GM21786 (cell line): Measurements from ENCODE around the gene RGS17.
A peak's percentile ranks its signal among the peaks of the same experiment; 100 is the strongest.
"Not testable (repeated sequence)": the region's sequence is repeated elsewhere in the genome, so short reads cannot be mapped to it uniquely, and the experiment has no call there.

Experiments
- ATAC-seq: cut with Tn5 transposase; IDR thresholded peaks from one replicate; pipeline ENCODE4 v1.9.1; 2021; ENCODE audit not compliant: unreplicated experiment

RGS17 gene

DNA sequence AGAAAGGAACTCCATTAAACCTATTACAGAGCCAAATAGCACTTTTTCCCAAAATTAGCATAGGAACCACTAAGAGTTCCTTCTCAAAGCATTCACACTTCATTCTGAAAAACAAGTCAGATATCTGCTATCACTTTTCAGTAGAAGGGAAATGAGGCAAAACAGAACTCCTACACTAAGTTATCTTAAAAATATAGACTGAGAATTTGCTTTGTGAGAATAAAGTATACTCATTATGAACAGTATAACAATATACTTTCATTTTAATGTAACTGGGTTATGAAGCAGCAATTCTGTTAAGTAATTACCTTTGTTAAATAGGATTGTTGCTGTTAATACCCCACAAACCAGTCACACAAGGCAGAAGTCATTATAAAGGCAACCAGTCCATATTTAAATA lies 137.2 kb downstream of the RGS17 start:
- no peak for ATAC-seq

DNA sequence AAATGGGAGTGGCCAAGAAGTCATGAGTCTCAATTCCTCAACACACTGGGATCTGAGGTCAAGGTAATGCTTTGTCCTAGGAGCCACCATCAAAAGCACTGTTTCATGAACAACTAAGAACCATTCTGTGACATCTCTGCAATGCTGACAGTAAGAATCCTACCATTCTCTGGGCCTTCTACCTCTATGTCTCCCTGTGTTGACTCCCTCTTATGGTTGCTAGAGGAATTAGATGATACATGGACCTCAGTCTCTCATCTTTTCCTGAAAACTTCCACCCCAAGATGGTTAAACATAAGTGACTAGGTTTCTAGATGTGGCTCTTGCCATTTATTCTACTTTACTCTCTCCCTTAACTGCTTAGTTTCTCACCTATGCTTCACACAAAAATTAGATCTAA lies 137.7 kb downstream of the RGS17 start:
- ATAC-seq: no peak

DNA sequence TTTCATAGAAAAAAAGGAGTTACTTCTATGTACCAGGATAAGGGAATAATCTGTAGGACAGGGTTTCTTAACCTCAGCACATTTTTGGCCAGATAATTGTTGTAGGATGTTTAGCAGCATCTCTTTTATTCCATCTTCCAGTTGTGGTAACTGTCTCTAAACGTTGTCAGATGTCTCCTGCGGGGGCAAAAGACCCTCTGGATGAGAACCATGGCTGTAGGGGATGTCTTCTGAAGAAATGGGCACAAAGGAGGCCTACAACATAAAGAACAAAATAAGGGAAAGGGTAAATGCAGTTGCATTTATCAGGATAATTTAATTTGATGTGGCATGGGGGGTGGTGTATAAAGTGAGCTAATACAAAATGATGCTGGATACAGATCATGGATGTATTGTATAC lies 144.1 kb downstream of the RGS17 start:
- ATAC-seq: no peak

DNA sequence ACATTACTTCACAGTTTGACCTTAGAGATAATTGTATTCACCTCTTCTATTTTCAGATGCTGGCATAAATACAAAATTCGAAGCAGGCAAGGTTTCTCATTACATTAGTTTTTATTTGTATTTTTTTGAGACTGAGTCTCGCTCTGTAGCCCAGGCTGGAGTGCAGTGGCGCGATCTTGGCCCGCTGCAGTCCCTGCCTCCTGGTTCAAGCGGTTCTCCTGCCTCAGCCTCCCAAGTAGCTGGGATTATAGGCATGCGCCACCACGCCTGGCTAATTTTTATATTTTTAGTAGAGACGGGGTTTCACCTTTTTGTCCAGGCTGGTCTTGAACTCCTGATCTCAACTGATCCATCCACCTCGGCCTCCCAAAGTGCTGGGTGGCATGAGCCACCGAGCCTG lies 145.8 kb downstream of the RGS17 start:
- not testable (repeated sequence) for ATAC-seq

DNA sequence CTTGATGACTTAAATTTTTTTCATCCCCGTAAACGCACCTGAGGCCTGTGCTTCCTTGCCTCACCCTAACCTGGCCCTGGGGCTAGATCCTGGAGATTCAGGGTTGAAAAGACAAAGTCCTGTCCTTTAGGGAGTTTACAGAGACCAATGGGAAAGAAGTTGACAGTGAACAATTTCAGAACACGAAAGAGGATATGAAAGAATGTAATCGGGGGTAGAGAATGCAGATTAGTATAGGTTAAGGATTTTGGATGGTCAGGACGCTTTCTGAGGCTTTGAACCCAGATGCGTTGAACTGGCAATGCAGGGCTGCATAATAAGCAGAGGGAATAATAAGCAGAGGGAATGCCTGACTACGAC lies 146.6 kb downstream of the RGS17 start:
- peak; percentile 28 for ATAC-seq

DNA sequence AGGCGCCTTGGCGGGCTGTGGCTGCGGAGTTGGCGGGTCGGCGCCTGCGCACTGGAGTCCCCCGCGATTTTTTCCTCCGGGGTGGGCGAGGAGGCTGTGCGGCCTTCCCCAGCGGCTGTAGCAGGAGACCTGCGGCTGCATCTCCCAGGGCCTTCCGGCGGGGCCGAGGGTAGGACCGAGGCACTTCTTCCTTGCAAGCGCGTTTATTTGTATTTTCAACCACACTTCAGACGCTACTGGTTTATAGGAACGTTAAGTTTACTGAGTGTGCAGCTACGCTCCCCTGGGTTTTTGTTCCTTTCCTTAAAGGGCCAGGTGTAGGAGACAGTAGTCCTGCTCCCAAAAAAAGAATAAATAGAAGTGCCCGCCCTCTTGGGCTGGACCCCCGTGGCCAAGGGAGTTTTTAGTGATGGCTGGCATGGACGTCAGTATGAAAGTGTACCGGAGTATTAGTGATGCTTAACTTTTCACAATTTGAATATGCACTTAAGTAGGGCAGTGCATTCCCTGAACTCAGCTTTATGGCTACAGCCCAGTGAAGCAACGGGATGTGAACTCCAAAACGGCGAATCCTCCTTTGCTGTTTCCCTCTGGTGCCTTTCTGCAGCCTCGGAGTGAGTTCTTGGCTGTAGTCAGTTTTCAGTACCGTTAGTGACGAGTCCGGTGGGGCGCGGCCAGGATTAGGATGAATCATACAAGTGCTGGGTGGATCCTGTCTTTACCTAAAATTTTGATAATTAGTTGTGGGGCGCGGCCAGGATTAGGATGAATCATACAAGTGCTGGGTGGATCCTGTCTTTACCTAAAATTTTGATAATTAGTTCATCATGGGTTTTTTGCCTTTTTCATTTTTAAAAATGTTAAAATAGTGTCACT lies 147.2 kb downstream of the RGS17 start:
- peak; percentile 21 for ATAC-seq

DNA sequence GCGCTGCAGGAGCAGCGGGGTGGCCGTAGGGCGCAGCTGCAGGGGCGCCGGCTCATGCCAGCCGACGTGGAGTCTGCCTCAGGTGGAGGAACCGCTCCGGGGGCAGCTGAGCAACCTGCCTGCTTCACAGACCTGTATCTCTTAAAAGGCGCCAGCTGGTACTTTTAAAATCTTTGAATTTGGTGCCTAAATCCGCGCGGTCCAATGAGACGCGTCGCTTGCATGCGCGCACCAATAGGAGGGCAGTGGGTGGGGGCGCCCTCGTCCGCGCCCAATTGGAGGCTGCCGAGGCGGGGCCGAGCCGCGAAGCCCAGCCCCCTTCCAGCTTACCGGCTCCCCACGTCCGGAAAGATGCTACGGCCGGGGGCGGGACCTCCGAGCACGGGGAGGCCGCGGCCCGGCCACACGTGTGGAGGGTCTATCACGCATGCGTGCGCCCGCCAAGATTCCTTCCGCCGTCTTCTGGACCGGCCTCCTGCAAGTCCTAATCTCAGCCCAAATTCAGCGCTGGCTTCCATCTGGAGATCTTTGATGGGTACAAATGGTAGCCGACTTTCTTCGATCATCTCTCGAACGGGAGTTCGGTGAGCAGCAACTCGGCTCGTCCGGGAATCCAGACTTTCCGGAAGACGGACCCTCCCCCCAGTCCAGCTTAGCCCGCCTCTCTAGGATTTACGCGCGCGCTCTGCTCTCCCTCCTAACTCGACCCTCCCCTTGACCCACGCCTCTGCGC lies 148.0 kb downstream of the RGS17 start, which contains the start of gene FBXO5:
TSS of gene FBXO5 (minus strand) at position 138 of the 733 bp plus-strand sequence. CDS start at position 56, 82 bp downstream.
- peak; percentile 77 for ATAC-seq

DNA sequence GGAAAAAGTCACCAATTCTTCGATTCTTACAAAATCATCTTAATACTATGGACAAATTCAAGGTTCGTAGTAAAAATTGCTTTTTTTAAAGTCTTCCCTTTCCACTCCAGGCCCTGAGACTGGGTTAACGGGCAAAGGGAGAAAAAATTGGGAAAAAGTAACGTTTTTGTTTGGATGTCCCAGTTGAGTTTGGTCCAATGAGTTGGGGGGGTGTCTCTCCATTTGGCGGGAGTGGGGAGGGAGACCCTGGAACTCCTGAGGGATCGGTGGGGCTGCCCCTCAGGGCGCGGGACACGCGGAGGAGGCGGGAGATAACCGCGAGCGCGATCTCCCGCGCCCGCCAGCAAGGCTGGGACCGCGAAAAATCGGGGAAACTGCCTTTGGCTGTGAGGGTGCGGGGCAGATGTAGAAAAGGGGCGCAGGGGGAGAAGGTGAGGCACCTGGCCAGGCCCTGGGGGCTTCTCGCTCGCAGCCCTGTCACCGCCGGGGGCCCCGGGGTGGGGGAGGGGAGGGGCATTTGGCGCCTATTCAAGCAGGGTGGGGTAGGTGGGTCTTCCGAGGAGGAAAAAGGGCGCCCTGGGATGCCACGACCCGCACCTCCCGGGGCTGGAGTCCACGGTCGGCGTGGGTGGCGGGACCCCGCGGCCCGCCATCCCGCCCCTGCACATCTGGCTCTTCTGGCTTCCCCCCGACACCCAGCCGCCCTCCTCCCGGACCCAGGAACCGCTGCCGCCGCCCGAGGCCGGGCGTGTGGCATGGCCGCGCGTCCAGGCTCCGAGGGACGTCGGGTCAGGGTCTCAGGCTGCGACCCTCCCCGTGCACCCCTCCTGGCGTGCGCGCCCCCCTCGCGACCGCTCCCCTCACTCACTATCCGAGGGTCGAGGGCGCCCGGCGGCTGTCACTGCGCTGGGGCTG lies 148.8 kb downstream of the RGS17 start:
- ATAC-seq: no peak

DNA sequence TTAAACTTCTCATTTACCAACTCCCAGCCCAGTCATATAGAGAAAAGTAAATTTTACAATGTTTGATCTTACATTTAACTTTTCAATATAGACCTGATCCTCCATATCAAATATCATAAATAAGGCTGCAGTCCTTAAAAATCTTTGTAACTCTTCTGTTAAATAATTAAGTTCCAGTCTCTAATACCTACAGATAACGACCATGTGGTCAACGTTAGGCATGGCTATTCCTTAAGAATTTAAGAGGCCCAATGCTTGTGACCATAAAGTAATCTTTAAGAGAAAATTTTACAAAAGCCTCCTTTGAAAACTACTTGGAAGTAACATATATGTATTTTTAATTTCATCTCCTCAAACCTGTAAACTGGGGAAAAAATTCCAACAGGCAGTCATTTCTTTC lies 149.9 kb downstream of the RGS17 start:
- ATAC-seq: no peak

DNA sequence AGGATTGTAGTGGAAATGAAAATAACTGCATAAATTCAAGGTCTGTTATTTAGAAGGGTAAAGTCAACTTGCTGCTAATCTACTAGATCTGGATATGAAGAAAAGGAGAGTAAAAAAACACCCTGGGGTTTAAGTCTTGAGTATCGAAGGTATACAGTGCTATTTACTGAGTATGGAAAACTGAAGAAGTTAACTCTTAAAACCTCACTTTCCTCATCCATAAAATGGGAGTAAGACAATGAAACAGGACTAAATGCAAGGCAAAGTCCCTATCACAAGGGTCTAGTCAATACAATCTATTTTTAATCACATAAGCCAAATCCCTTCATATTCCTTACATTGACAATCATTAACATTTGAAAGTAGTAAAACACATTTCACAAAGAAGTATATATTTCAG lies 150.4 kb downstream of the RGS17 start:
- ATAC-seq: no peak

DNA sequence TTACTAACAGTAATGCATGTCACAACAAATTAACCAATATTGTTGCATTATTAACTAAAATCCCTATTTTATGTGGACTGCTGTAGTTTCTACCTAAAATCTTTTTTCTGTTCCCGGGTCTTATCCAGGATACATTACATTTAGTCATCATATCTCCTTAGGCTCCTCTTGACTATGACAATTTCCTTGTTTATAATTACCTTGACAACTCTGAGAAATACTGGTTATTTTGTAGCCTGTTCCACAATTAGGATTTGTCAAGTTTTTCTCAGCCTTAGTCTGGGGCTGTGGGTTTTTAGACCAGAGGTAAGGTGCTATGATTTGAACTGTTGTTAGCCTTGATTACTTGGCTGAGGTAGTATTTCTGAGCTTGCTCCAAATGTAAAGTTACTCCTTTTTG lies 152.0 kb downstream of the RGS17 start:
- no peak for ATAC-seq

DNA sequence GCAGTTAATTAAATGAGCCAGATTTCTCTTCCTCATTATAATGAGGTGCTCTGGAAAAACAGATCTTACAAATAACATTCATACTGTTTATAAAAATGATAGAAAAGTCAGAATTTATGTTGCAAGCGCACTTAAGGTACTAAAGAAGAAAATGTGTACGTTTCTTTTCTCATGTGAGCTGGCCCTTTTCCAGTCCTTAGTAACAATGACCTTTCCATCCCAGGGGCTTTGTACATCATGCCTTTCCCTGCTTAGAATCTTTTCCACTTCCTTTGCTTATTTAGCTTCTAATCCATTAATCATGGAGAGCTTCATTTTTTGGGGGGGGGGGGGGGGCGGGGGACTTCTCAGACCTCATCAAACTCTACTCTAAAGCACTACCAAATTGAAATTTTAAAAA lies 153.0 kb downstream of the RGS17 start:
- no peak for ATAC-seq

DNA sequence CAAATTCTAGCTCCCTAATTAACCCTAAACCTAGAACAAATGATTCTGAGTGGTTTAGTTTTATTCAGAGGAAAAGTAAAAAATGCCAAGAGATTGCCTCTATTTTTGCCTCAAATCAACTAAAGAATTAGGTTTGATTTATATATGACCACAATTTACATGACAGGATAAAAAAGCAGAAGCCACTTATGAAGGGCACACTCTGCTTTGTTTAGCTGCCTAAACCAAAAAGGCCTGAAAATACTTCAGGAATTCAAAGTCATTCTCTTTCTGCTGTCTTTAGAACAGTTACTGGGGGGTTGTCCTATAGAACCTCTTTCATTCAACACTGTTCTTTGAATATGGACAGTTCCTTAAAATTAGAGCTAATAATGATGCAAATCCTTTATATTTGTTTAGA lies 153.5 kb downstream of the RGS17 start:
- ATAC-seq: no peak

DNA sequence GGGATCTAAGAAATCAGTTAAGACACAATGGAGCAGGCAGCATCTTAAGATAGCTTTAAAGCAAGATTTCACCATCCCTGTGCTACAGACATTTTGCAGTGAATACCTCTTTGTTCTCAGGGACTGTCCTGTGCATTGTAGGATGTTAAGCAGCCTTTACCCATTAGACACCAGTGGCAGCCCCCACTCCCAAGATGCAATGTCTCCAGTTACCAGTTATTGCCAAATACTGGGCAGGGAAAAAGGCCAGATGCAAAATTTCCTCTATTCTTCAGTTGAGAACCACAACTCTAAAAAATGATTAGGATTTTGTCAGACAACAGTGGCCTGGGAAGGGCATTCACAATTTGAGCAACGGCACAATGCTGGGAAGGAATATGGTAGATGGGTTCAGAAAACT lies 154.3 kb downstream of the RGS17 start:
- no peak for ATAC-seq

DNA sequence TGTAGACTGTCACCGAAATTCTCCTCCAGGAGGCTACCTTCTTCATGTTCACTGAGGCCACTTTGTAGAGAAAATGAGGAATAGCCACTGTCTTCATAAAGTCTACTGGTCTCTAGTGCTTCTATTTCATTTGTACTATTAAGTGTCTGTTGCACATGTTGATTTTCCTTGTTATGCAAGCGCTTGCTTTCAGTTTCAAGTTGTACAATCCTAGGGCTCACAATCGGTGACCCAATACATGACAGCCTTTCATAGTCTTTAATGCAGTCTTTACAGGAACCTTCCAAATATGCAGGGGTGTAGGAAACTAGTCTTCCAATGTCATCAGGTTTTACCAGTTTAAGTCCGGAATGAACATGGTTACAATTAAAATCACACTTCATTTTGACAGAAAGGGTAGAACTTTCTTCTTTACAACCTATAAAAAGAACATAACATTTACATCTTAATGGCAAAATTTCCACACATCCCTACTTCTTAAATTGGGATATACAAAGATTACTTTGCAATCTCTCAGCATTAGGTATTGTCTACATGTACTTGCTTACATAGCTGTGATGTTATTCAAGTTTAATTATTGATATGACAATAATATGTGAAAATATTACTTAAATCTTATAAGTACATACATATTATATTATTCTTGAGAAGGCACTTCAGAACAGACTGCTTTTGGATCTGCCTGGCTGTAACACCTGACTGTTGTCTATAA lies 155.7 kb downstream of the RGS17 start:
- peak; percentile 37 for ATAC-seq

DNA sequence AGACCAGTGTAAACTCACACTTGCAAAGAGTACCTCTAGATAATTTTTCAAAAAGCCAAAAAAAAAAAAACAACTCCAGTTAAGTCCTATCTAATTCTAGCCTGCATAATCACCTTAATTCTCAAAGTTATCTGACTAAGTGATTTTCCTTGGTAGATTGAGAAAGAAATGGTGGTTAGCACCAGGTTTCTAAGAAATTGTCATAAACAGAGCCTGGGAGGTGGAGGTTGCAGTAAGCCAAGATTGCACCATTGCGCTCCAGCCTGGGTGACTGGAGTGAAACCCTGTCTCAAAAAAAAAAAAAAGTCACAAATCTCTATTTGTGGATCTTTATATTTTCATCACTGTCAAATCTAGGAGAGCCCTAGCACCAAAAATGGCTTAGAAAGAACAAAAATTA lies 157.2 kb downstream of the RGS17 start:
- no peak for ATAC-seq

DNA sequence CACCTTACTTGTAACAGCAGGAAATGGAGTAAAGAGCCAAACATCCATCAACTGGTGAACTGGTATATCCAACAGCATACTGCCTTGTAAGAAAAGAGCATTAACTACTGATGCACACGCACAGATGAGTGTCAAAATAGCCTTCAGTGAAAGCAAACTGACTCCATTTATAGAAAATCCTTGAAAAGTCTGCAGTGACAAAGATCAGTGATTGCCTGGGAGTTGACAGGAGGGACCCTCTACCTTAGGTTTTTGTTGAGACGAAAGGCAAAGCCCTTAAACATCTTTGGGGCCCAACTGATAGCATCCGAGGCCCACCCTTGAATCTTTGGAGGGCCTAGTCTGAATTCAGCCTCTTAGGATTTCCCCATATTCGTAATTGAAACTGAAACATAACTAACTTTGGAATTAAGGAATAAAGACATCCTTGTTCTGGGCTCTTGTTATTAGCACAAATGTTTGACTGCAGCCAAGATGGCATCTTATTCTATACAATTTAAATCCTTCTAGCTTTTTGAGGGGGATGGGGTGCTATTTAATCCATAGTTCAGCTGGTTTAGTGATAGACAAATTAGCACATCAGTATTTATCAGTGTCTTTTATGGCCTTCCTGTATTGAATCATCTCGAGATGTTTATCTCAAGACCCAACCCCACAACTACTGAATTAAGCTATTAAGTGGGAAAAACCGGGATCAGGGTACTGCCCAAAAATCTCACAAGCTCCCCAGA lies 161.2 kb downstream of the RGS17 start:
- ATAC-seq: no peak

DNA sequence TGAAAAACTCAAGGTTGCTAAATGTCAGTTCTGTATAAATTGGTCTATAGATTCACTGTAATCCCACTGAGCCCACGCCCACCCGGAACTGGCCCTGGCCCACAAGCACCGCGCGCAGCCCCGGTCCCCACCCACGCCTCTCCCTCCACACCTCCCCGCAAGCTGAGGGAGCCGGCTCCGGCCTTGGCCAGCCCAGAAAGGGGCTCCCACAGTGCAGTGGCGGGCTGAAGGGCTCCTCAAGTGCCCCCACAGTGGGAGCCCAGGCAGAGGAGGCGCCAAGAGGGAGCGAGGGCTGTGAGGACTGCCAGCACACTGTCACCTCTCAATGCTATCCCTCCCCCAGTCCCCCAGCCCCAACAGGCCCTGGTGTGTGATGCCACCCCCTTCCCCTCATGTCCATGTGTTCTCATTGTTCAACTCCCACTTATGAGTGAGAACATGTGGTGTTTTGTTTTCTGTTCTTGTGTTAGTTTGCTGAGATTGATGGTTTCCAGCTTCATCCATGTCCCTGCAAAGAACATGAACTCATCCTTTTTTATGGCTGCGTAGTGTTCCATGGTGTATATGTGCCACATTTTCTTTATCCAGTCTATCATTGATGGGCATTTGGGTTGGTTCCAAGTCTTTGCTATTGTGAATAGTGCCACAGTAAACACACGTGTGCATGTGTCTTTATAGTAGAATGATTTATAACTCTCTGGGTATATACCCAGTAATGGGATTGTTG lies 164.8 kb downstream of the RGS17 start:
- not testable (repeated sequence) for ATAC-seq

DNA sequence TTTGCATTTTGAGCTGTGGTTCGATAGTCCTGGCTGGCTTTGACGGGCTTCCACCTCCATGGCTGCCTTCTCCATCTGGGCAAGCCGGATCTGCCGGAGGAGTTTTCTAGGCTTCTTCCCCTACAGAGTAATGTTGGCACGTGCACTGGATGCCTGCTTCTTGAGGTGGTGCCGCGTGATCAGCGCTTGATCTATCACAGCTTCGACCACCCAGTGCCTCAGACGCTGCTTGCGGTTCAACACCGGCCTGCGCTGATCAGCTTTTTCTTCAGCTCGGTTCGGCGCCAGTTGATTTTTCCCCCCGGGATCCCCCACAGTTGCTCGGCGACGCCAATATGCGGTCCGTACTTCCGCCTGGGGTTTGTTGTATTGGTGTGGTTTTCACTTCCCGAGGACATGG lies 171.7 kb downstream of the RGS17 start:
- ATAC-seq: no peak
